Activated CD8-positive, alpha-beta T cell treated with anti-CD3 and anti-CD28 coated beads for 36 hours (primary cell): Measurements from ENCODE around the gene RAB10. TPM values are rescaled to one million over a fixed set of nuclear protein-coding genes. Genes with fewer than 3 reads are reported as not detected.

Experiments used
- ATAC-seq: fragments of 200-7000 bp; cut with Tn5 transposase; one replicate; pipeline ENCODE4 v1.10.0; 2021; ENCODE audit warnings: mild to moderate bottlenecking, moderate library complexity
- CTCF ChIA-PET: fragments of 350-600 bp; sonication (Branson Sonifier 250); formaldehyde crosslinking; loops from one replicate; lab custom pipeline; 2021; ENCODE audit warnings: antibody characterized with exemption; lab: Charles Lee
- POLR2A ChIA-PET: fragments of 350-600 bp; sonication (Branson Sonifier 250); formaldehyde crosslinking; loops from one replicate; lab custom pipeline; 2021; ENCODE audit warnings: antibody characterized with exemption; lab: Charles Lee
- DNase-seq: peaks from one replicate; pipeline ENCODE4 v3.0.0-alpha.2; 2020
- H3K27ac Mint-ChIP-seq: one replicate; pipeline ENCODE4 v1.8.0; 2021; ENCODE audit warnings: mild to moderate bottlenecking, mixed read lengths
- H3K27me3 Mint-ChIP-seq: one replicate; pipeline ENCODE4 v1.8.0; 2021; ENCODE audit warnings: mixed read lengths
- H3K36me3 Mint-ChIP-seq: one replicate; pipeline ENCODE4 v1.8.0; 2021; ENCODE audit warnings: low read depth, mixed read lengths
- H3K4me1 Mint-ChIP-seq: one replicate; pipeline ENCODE4 v1.8.0; 2021; ENCODE audit warnings: low read depth, mixed read lengths
- H3K4me3 Mint-ChIP-seq: one replicate; pipeline ENCODE4 v1.8.0; 2021; ENCODE audit warnings: mild to moderate bottlenecking, moderate library complexity, mixed read lengths
- H3K9me3 Mint-ChIP-seq: one replicate; pipeline ENCODE4 v1.8.0; 2021; ENCODE audit warnings: mixed read lengths
- CTCF ChIP-seq: fragments of 200-600 bp; IDR thresholded peaks from one replicate; pipeline ENCODE4 v1.8.0; 2022; ENCODE audit warnings: antibody characterized with exemption, mild to moderate bottlenecking
- intact Hi-C: fragments of 100-400 bp; cut with micrococcal nuclease; formaldehyde crosslinking; loops from one replicate; pipeline ENCODE4 v1.10.0; 2022
- total RNA-seq, 2 experiments: library from RNA; stranded (reverse); gene quantifications; one replicate each; pipeline ENCODE4 v1.2.3, GENCODE V29; 2021

The RAB10 gene
- total RNA-seq, 2 experiments from 2014 or later = 89.5 to 102 TPM

- Mint-ChIP-seq H3K27me3 (peaks cover 37% of the 10 kb centered on the region), H3K9me3 (no peaks in the 10 kb centered on the region), H3K27ac (no peak overlapping the region), H3K36me3 (peaks cover 4% of the 10 kb centered on the region), H3K4me3 (no peak overlapping the region), H3K4me1 (peaks cover 17% of the 10 kb centered on the region)
- ChIA-PET CTCF (interaction anchor here (0.9 to 2.1 kb wide), 3 partner anchors 8 to 155 kb away, joined by 3 to 12 read pairs (median 4); no protein-coding TSS in a partner anchor), POLR2A (interaction anchor here (2.1 kb wide), 1 partner anchor 8 kb away, joined by 5 read pairs; no protein-coding TSS in a partner anchor)
- ATAC-seq (no peak), DNase-seq (no peak)
- intact Hi-C loops = loop anchor here (10.0 kb wide), 1 partner anchor 289 kb away; no protein-coding TSS in a partner anchor
- no peak for TF ChIP-seq CTCF
These were observed 142.4 kb downstream of the RAB10 start for GRCh38 chr2:26176279-26176615.

GRCh38 chr2:26177122-26177521 lies 143.2 kb downstream of the RAB10 start:
- H3K9me3 Mint-ChIP-seq = no peaks in the 10 kb centered on the region
- peaks cover 29% of the 10 kb centered on the region for H3K27me3 Mint-ChIP-seq
- peaks cover 13% of the 10 kb centered on the region for H3K4me1 Mint-ChIP-seq
- intact Hi-C loops = loop anchor here (10.0 kb wide), 1 partner anchor 288 kb away; no protein-coding TSS in a partner anchor
- DNase-seq (no peak), ATAC-seq (no peak)
- ChIA-PET CTCF (no interaction called here), POLR2A (interaction anchor here (2.1 kb wide), 1 partner anchor 8 kb away, joined by 5 read pairs; no protein-coding TSS in a partner anchor)
- peaks cover 2% of the 10 kb centered on the region for H3K36me3 Mint-ChIP-seq
- H3K27ac Mint-ChIP-seq = no peak overlapping the region
- H3K4me3 Mint-ChIP-seq = no peak overlapping the region
- no peak for TF ChIP-seq CTCF

- peaks cover 13% of the 10 kb centered on the region for H3K4me1 Mint-ChIP-seq
- H3K4me3 Mint-ChIP-seq = peak overlapping the region; percentile 26
- H3K27ac Mint-ChIP-seq = no peak overlapping the region
- H3K9me3 Mint-ChIP-seq = no peaks in the 10 kb centered on the region
- DNase-seq = no peak
- H3K36me3 Mint-ChIP-seq = peaks cover 2% of the 10 kb centered on the region
- CTCF ChIA-PET = no interaction called here
- ATAC-seq = no peak
- POLR2A ChIA-PET = interaction anchor here (0.6 kb wide), 2 partner anchors 299 to 327 kb away, joined by 3 to 4 read pairs; no protein-coding TSS in a partner anchor
- intact Hi-C loops = loop anchor here (10.0 kb wide), 1 partner anchor 287 kb away; no protein-coding TSS in a partner anchor
- peaks cover 26% of the 10 kb centered on the region for H3K27me3 Mint-ChIP-seq
- no peak for TF ChIP-seq CTCF
These were observed 144.4 kb downstream of the RAB10 start for GRCh38 chr2:26178246-26178645.

GRCh38 chr2:26178746-26179436 lies 145.0 kb downstream of the RAB10 start:
- Mint-ChIP-seq H3K36me3 (peaks cover 2% of the 10 kb centered on the region), H3K4me1 (peaks cover 13% of the 10 kb centered on the region), H3K4me3 (peak overlapping the region; percentile 46), H3K9me3 (no peaks in the 10 kb centered on the region), H3K27ac (no peak overlapping the region), H3K27me3 (peaks cover 25% of the 10 kb centered on the region)
- ChIA-PET CTCF (interaction anchor here (1.0 kb wide), 1 partner anchor 91 kb away, joined by 3 read pairs; no protein-coding TSS in a partner anchor), POLR2A (interaction anchor here (0.6 kb wide), 2 partner anchors 300 to 328 kb away, joined by 3 to 4 read pairs; no protein-coding TSS in a partner anchor)
- no peak for TF ChIP-seq CTCF
- DNase-seq = no peak
- intact Hi-C loops = loop anchor here (10.0 kb wide), 1 partner anchor 286 kb away; no protein-coding TSS in a partner anchor
- ATAC-seq = peak; percentile 23
